GM18511 (cell line): Measurements from ENCODE around the gene CYTH1.

ENCODE experiments used
- ATAC-seq: cut with Tn5 transposase; IDR thresholded peaks from one replicate; pipeline ENCODE4 v1.9.1; 2021; ENCODE audit warnings: mild to moderate bottlenecking, moderate library complexity; ENCODE audit not compliant: unreplicated experiment

Gene CYTH1, protein sequence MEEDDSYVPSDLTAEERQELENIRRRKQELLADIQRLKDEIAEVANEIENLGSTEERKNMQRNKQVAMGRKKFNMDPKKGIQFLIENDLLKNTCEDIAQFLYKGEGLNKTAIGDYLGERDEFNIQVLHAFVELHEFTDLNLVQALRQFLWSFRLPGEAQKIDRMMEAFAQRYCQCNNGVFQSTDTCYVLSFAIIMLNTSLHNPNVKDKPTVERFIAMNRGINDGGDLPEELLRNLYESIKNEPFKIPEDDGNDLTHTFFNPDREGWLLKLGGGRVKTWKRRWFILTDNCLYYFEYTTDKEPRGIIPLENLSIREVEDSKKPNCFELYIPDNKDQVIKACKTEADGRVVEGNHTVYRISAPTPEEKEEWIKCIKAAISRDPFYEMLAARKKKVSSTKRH

DNA sequence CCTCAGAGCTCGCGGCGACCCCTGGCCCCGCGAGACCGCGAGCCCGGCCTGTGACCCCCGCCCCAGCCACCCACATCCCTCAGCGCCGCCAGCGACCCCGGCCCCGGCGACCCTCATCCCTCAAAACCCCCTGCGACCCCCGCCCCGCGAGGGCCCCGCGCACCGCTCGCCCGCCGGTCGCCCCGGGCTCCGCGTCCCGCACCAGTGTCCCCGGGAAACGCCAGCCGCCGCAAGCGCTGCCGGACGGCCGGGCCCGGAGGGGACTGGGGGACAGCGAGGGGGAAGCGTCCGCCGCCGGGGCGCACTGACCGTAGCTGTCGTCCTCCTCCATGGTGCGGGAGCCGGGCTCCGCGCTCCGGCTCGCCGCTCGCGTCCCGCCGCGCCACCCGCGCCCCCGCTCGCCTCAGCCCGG, at the start of gene CYTH1:
TSS of gene CYTH1 (minus strand) at position 381 of the 412 bp plus-strand sequence. CDS start at position 331, 50 bp downstream.
- ATAC-seq, result no peak

DNA sequence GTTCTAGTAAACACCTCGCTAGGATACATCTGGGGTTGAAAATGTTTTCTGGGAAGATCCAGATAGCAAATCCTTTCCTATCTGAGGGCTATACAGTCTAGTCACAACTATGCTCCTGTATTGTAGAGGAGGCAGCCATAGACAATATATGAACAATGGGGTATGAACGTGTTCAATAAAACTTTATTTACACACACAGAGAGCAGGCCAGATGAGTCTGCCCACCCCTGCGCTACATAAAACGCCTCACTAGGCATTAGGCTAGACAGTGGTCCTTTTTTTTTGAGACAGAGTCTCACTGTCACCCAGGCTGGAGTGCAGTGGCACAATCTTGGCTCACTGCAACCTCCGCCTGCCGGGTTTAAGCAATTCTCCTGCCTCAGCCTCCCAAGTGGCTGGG, 47.4 kb upstream of the CYTH1 start:
- ATAC-seq, result no peak

DNA sequence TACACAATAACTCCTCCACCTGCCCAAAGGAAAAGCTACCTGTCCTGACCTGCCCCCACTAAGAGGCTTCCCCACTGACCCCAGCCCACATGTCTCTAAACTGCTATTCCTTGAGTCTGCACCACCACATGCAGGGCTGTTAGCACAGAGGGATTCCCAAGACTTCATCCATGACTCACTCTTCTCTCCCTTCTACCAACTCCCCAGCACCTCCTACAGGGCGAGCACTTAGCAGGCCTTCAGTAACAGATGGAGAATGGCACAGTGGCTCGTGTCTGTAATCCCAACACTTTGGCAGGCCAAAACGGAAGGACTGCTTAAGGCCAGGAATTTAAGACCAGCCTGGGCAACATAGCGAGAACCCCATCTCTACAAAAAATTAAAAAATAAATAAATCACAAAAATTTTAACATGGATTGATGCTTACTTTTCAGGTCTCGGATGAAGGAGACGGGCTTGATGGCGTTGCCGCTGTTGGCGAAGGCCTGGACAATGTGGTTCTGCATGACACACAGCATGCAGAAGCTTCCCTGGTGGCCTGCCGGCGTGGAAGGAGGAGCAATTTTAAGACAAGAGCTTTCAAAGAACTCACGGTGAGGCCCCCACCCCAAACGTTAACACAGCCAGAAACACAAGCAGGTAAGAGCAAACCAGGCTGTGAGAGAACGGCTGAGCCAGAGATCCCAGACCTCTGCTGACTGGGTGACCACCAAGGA, 46.6 kb upstream of the CYTH1 start:
- ATAC-seq, result no peak

DNA sequence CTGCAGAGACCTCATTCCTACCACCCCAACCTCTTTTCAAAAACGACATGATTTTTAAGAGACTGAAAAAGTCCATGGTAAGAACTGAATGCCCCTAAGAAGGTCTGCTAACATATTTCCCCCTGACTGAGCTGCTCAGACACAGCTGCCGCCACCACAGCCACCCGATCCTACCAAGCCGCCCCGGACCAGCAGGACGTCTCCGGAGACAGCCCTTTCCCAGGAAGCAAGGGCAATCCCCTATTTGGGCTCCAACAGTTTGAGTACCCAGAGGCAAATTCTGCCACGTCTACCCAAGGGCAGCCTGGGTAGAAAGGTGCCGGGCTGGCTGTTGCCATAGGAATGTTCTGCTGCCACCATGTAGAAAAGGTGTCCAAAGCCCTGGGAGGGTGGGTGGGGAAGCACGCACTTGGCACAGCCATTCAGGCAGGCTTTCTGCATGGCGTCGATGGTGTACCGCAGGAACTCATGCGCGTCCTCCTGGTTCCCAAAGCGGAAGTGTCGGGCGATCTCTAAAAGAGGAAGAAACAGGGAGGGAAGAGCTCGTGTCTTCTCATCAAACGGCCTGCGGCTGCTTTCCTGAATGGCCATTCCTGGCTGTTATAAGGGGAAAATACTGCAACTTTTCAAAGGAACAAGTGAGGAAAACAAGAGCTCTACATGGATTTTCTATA, 44.9 kb upstream of the CYTH1 start:
- ATAC-seq, result no peak

DNA sequence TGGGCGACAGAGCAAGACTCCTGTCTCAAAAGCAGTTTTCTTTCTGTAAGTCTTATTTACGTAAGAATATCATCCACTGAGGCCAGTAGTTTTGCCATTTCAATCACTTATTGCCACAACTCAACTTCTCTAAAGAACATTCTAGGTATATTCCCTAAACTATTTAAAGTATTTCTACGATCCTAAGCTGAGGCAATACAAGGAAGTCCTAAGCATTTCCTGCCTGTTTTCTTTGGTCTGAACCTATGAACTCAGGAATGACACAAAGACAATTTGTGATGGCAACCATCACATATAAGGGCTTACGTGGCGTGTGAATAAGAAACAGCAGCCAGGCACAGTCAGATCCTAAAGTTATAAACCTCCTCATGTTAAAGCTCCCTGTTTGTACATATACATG, 44.3 kb upstream of the CYTH1 start:
- no peak for ATAC-seq

DNA sequence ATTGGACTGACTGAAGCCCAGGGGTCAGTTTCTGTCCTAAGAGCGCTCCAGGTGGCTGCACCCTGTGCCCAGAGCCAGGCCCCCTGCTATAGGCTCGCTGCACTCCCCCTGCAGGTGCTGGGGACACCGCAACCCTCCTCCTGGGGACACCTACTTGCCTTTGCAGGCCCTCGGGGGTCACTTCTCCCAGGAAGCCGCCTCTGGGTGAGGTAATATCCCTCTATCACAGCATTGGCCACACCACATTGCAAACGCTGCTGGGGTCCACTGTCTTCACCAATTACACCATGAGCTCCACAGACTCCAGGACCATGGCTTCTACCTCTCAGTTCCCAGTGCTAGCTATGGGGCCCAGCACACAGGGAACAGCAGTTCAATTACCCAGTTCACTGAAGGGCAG, 43.6 kb upstream of the CYTH1 start:
- no peak for ATAC-seq

DNA sequence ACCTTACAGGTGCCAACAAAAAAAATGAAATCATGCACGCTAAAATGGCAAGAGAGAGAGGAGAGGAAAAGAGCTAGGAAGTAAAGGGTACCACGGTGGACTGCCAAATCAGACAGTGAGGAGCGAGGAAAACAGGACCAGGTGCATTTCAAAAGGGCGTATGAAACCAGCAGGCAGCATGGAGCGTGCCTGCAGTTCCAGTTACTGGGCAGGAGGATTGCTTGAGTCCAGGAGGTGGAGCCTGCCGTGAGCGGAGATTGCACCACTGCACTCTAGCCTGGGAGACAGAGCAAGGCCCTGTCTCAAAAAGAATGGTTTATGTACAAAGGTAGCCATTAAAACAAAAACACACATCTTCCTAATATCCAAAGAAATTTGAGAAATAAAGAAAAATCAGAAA, 42.2 kb upstream of the CYTH1 start:
- ATAC-seq, result no peak

DNA sequence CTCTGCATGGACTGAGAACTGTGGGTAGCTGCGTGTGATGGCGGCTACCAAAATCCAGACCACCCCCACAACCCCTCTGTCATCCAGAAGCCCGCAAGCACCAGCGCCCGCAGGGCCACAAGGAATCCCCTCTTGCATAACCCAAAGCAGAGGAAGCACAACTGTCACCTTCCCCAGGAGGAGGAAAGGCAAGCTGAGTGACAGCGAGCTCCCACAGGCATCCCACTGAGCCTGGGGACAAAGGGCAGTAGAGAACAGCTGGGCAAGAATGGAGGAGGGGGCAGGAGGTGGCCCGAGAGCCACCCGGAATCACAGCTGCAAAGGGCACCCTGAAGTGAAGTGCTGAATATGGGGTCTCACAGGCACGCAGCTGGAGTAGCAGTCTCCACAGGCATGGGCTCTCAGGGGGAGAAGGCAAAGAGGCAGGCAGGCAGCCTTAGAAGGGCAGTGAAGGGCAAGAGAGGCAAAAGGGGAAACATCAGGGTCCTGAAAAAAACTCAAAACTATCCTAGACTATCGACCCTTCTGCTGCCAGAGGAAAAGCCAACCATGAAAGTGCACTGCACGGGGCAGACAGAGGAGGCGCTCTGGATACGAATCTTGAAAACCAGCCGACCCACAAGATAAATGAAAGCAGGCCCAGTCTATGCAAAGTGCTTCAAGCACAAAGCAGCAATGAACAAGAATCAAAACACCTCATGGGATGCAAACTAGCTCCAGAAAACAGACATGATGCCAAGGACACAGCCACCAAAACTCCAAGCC, 41.4 kb upstream of the CYTH1 start:
- no peak for ATAC-seq

DNA sequence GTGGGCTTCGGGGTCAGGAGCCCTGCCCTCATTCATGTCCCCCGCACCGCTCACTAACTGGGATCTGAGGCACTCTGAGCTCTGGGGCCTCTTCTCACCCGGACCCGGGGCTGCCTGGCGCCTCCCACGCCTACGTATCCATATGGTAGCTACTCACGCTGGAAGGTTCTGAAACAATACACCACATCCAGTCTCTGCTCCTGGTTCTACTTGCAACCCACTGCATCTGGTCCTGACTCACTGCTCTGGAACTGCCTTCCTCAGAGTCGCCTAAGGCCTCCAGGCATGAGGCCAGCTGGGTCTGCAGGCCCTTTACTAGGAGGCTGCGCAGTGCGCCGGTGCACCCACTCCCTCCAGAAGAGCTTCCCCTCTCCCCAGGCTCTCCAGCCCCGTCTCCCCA, 40.5 kb upstream of the CYTH1 start:
- no peak for ATAC-seq

DNA sequence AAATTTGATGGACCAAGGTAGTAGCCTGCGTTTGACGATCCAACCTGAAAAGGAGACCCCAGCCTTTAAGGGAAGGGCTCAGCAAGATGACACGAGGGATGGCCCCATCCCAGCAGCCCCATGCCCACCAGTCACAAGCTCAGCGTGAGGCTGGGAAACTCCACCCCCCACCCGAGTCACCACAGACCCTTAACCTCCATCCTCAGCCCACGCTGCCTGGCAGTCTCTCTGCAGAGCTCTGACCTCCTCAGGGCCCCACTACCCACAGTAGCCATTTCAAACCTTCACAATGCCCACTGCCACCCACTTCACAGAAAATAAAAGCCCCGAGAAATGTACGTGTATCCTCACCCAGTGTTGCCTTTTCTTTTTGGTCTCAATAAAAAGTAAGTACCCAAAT, 39.9 kb upstream of the CYTH1 start:
- no peak for ATAC-seq

DNA sequence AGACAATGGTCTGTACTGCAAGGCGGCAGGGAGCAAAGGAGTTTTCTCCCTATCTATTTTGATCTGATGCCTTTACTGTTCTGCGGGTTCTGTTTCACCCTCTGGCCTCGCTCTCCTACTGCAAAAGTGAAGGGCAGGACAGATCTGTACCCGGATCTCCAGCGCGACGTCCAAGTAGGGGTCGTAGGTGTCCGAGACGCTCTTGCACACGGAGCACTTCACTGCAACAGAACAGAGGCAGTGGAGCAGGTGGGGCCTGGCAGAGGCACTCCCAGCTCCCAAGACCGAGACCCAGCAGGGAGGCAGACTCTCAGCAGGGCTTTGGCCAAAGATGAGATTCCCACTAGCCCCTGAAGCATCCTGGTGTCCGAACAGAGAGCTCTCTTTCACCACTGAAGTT, 38.8 kb upstream of the CYTH1 start:
- ATAC-seq, result no peak

DNA sequence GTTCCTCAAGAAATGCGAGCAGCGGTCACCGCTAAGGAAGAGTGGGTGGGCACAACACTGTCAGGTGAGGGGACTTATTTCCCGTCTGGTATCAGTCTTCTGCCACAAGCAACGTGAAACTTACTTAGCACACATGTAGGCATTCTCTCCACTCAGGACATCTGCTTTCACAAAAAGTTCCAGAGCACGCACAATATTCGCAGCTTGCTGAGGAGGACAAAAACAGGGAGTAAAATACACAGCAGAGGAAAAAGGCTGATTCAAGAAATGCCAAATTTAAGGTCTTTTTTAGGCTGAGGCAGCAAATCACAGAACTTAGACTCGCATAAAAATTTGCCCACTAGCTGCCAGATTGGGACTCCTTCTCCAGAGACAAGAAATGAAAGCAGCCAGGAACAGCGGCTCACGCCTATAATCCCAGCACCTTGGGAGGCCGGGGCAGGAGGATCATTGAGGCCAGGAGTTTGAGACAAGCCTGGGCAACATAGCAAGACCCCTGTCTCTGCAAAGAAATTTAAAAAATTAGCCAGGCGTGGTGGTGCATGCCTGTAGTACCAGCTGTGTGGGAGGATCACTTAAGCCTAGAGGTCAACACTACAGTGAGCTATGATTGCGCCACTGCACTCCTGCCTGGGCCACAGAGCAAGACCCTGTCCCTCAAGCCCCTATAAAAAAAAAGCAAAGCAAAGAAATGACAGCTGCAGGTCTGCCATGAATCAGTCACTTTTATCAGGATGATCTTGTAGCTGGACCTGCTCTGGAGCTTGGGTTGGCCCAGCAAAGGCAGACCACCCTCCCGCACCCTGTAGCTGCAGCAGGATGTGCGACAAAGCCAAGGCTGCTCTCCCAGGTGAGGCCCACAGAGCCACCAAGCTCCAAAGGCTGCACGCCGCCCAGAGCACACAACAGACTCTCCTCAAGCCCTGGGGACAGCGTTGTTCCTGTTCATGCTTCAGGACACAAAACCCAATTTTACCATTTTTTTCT, 38.0 kb upstream of the CYTH1 start:
- no peak for ATAC-seq

DNA sequence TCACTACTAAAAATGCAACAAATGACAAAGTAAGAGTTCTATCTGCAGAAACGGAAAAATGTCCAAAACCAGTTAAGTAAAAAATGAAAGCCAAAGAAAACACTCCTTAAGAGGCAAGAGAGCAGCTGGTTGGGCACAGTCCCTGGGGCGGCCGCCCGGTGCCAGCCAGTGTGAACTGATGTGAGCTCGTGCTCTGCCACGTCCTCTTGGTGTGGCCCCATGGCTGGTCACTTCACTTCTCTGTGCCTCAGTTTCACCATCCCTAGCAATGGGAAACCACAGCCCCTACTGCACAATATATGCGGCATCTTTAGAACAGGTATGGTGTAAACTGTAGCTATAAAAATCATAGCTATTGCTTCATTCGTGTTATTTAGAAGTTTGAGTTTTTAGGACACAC, 37.3 kb upstream of the CYTH1 start:
- no peak for ATAC-seq

DNA sequence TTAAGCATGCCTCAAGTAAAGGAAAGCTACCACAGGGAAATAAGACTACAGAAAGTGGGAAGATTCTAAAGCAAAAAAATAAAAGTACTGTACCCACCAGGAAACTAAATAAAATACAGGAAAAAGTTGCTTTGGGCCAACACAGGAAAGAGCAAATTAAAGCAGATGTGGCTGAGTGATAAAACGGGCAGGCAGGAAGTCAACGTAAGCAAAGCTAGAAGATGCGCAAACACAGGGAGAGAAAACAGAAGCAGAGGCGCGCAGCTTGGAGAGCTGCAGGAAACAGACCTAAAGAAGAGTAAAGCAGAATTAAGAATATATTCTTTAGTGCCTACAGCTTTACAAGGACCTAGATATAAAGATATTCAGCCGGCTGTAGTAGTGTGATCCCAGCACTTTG, 36.9 kb upstream of the CYTH1 start:
- no peak for ATAC-seq

DNA sequence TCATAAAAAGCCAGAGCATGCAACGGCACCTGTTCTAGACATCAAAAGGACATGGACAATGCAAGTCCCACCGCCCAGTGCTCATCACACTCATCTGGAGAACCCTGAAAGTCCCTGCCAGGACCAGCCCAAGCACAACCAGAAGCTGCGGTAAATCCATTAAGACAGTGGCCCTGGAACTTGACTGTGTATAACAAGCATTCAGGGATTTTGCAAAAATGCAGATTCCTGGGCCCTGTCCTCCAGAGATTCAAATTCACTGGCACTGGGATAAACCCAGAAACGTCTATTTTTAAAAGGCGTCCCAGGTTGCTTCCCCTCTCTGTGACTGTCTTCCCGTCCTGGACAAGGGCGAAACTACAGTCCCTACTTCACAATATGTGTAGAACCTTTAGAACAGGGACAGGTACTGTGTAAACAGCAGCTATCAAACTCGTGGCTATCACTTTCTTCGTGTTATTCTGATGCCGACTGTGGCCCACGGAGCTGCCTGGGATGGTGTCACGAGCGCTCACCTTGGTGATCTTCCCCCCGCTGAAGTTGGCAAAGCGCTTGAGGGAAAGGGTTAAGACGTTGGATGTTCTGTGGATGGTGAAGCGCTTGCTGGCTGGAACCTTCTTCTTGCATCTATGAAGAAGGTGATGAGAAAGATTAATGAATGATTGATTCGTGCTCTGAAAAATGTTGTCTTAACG, 36.2 kb upstream of the CYTH1 start:
- no peak for ATAC-seq

DNA sequence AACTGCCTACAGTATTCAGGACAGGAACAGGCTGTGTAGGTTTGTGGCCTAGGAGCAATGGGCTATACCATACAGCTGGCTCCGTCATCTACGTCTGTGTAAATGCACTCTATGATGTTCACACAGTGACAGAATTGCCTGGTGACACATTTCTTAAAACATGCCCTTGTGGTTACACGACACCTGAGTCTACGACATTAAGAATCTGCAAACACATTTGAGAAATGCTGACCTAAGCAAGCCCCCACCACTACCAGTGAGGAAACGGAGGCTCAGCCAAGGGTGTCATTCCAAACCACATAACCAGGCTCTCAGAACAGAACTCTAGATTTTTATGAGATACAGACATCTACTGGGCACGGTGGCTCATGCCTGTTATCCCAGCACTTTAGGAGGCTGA, 35.0 kb upstream of the CYTH1 start:
- ATAC-seq, result no peak

DNA sequence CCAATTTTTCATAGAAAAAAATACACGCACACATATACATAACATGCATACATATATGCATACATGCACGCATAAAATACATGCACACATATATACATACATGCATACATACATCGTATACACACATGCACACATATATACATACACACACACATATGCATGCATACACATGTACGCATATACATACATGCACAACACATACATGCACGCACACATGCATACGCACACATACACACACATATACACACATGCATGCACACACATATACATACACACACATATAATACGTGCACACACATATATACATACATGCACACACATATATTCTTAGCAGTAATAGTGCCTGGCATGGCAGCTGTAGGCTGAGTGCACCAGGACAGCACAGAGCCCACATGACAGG, 33.6 kb upstream of the CYTH1 start:
- ATAC-seq, result no peak

DNA sequence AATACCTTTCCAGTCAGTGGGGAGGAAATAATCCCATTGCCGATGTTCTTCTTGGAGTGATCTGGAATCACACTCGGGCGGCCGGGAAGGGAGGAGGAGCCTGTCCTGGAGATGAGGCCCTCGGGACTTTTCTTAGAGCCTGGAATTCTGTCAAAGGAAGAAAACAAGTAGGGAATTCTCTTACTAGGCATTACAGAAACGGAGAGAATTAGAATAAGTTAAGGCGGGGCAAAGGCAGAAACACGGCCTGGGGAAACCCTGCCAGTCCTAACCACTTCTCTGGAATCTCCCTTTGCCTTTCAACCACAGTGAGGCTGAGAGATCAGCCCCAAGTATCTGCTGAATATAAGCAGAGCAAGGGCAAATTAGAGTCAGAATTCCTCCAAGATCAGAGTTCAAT, 30.8 kb upstream of the CYTH1 start:
- ATAC-seq, result no peak

DNA sequence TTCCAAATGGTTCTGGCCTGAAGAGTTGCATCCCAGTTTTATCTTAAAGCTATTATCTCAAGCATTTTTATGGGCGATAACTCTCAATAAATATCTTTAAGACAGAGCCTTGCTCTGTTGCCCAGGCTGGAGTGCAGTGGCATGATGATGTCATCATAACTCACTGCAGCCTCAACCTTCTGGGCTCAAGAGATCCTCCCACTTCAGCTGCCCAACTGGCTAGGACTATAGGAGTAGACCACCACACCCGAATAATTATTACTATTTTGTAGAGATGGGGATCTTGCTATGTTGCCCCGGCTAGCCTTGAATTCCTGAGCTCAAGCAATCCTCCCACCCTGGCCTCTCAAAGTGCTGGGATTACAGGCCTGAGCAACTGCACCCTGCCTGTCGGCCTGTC, 26.1 kb upstream of the CYTH1 start:
- ATAC-seq, result no peak
